Activated CD8-positive, alpha-beta T cell treated with anti-CD3 and anti-CD28 coated beads for 36 hours (primary cell): ENCODE measurements around the gene C2CD4C. TPM values are rescaled to one million over a fixed set of nuclear protein-coding genes. Genes with fewer than 3 reads are reported as not detected.
"Not testable (repeated sequence)": the region's sequence is repeated elsewhere in the genome, so short reads cannot be mapped to it uniquely, and the experiment has no call there.

ENCODE experiments used
- ATAC-seq: fragments of 200-7000 bp; cut with Tn5 transposase; one replicate; pipeline ENCODE4 v1.10.0; 2021; ENCODE audit warnings: mild to moderate bottlenecking, moderate library complexity
- CTCF ChIA-PET: fragments of 350-600 bp; sonication (Branson Sonifier 250); formaldehyde crosslinking; loops from one replicate; lab custom pipeline; 2021; ENCODE audit warnings: antibody characterized with exemption; lab: Charles Lee
- POLR2A ChIA-PET: fragments of 350-600 bp; sonication (Branson Sonifier 250); formaldehyde crosslinking; loops from one replicate; lab custom pipeline; 2021; ENCODE audit warnings: antibody characterized with exemption; lab: Charles Lee
- DNase-seq: peaks from one replicate; pipeline ENCODE4 v3.0.0-alpha.2; 2020
- H3K27ac Mint-ChIP-seq: one replicate; pipeline ENCODE4 v1.8.0; 2021; ENCODE audit warnings: mild to moderate bottlenecking, mixed read lengths
- H3K27me3 Mint-ChIP-seq: one replicate; pipeline ENCODE4 v1.8.0; 2021; ENCODE audit warnings: mixed read lengths
- H3K36me3 Mint-ChIP-seq: one replicate; pipeline ENCODE4 v1.8.0; 2021; ENCODE audit warnings: low read depth, mixed read lengths
- H3K4me1 Mint-ChIP-seq: one replicate; pipeline ENCODE4 v1.8.0; 2021; ENCODE audit warnings: low read depth, mixed read lengths
- H3K4me3 Mint-ChIP-seq: one replicate; pipeline ENCODE4 v1.8.0; 2021; ENCODE audit warnings: mild to moderate bottlenecking, moderate library complexity, mixed read lengths
- H3K9me3 Mint-ChIP-seq: one replicate; pipeline ENCODE4 v1.8.0; 2021; ENCODE audit warnings: mixed read lengths
- intact Hi-C: fragments of 100-400 bp; cut with micrococcal nuclease; formaldehyde crosslinking; loops from one replicate; pipeline ENCODE4 v1.10.0; 2022
- total RNA-seq, 2 experiments: library from RNA; stranded (reverse); gene quantifications; one replicate each; pipeline ENCODE4 v1.2.3, GENCODE V29; 2021
- TF ChIP-seq, protein P1 (sequence below): fragments of 200-600 bp; IDR thresholded peaks from one replicate; pipeline ENCODE4 v1.8.0; 2022; ENCODE audit warnings: antibody characterized with exemption, mild to moderate bottlenecking

C2CD4C gene
- total RNA-seq, 2 experiments from 2014 or later: 0.13 to 0.25 TPM

DNA sequence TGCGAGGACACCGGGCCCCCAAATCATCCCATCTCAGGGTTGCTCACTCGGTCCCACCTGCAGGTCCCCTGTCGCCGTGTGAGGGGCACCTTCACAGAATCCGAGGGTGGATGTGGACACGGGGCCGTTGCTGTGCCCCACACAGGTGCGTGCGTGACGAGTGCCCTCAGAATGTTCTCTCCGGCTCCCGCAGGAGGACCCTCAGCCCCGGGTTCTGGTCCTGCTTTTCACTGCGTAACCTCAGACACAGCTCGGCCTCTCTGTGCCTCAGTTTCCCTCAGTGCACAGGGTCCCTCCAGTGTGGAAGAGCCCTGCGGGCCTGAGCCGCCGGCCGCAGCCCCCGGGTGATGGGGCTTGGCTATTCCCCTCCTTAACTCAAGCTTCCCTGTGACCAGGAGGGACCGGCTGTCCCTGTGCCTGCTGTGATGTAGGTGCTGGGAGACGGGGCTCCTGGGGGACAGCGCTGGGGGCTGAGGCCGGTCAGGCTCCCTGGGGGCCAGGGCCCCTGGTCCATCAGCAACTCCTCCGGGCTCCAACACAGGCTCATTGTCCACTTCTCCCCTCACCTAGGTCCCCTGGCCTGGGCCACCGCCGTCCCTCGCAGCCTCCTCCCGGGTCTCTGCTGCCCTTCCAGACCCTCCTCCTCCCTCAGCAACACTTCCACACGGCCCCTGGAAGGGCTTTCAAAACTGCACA lies 47.1 kb upstream of the C2CD4C start:
- Mint-ChIP-seq H3K4me1 (peaks cover 5% of the 10 kb centered on the region), H3K27me3 (peaks cover 6% of the 10 kb centered on the region), H3K27ac (no peak overlapping the region), H3K9me3 (peaks cover 7% of the 10 kb centered on the region), H3K36me3 (no peaks in the 10 kb centered on the region), H3K4me3 (no peak overlapping the region)
- POLR2A ChIA-PET: no interaction called here
- intact Hi-C loops: no loop called here
- no peak for DNase-seq
- ATAC-seq: no peak
- CTCF ChIA-PET: no interaction called here
- TF ChIP-seq, protein P1, sequence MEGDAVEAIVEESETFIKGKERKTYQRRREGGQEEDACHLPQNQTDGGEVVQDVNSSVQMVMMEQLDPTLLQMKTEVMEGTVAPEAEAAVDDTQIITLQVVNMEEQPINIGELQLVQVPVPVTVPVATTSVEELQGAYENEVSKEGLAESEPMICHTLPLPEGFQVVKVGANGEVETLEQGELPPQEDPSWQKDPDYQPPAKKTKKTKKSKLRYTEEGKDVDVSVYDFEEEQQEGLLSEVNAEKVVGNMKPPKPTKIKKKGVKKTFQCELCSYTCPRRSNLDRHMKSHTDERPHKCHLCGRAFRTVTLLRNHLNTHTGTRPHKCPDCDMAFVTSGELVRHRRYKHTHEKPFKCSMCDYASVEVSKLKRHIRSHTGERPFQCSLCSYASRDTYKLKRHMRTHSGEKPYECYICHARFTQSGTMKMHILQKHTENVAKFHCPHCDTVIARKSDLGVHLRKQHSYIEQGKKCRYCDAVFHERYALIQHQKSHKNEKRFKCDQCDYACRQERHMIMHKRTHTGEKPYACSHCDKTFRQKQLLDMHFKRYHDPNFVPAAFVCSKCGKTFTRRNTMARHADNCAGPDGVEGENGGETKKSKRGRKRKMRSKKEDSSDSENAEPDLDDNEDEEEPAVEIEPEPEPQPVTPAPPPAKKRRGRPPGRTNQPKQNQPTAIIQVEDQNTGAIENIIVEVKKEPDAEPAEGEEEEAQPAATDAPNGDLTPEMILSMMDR: no peak

DNA sequence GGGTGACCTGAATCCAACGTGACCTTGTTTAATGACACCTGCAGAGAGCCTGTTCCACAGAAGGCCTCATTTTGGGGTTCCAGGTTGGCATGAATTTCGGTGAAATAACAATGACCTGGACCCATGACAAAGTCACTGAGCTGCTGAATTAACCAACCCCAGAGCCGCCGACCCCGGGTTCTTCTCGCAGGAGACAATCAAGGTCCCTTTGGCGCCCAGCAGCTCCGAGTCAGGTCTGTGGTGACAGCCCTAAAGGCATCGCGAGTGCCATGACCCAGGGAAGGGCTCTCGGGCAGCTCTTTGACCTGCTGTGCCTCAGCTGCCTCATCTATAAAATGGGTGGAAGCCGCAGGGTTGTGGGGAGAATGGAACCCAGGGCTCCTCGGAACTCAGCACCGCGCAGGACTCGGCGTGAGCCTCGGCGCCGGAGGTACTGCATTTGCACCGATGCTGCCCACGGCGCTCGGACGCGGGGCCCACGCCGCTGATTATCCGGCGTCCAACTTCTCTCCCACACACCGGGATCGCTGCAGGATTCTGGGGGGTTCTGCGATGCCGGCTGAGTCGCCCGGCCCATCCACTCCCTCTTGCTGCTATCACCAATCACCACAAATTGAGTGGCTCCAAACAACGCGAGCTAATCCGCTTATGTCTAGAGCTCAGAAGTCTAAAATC lies 46.2 kb upstream of the C2CD4C start:
- H3K4me1 Mint-ChIP-seq: peaks cover 5% of the 10 kb centered on the region
- peaks cover 12% of the 10 kb centered on the region for H3K9me3 Mint-ChIP-seq
- intact Hi-C loops: no loop called here
- no peak overlapping the region for H3K4me3 Mint-ChIP-seq
- ChIA-PET CTCF (no interaction called here), POLR2A (no interaction called here)
- H3K27ac Mint-ChIP-seq: no peak overlapping the region
- TF ChIP-seq, protein P1: no peak
- no peaks in the 10 kb centered on the region for H3K36me3 Mint-ChIP-seq
- ATAC-seq (no peak), DNase-seq (no peak)
- peaks cover 6% of the 10 kb centered on the region for H3K27me3 Mint-ChIP-seq

DNA sequence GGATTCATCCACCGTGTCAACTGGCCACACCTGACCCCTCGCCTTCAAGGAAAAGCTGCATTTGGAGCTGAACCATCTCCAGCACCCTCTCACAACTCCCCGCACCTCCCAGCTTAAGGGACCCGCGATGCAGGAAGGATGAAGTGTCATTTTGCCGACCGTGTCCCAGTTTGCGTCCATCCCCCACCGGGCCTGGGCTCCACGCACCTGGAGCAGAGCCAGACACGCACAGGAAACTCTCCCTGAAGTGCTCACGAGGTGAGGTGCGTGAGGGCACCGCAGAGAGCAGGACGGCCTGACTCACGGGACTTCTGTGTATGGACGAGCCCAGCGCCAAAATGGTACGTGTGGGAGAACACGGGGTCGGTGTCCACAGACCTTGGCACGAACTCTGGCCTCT lies 44.7 kb upstream of the C2CD4C start:
- DNase-seq (no peak), ATAC-seq (no peak)
- Mint-ChIP-seq H3K27ac (no peak overlapping the region), H3K27me3 (no peaks in the 10 kb centered on the region), H3K9me3 (peaks cover 12% of the 10 kb centered on the region), H3K4me1 (no peaks in the 10 kb centered on the region), H3K4me3 (no peak overlapping the region), H3K36me3 (no peaks in the 10 kb centered on the region)
- intact Hi-C loops: no loop called here
- ChIA-PET POLR2A (no interaction called here), CTCF (no interaction called here)
- TF ChIP-seq, protein P1: no peak

DNA sequence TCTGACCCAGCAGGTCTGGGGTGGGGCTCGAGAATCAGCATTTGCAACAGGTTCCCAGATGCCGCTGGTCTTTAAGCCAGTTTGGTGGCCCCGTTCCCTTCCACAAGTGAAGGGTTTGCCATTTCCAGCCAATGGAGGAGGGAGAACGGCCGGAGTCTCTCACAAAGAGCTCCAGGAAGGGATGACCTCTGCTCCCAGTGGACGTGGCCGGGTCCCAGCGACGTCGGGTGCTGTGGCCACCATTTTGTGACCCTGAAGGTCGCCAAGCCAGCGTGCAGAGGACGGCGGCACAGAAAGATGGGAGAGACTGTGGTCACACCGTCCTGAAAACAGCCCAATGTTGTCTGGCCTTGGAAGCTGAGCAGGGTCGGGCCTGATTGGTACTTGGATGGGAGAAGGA lies 43.9 kb upstream of the C2CD4C start:
- ChIA-PET CTCF (no interaction called here), POLR2A (no interaction called here)
- Mint-ChIP-seq H3K27ac (no peak overlapping the region), H3K27me3 (no peaks in the 10 kb centered on the region), H3K4me3 (no peak overlapping the region), H3K4me1 (no peaks in the 10 kb centered on the region), H3K36me3 (no peaks in the 10 kb centered on the region), H3K9me3 (peaks cover 12% of the 10 kb centered on the region)
- TF ChIP-seq, protein P1: no peak
- no peak for ATAC-seq
- DNase-seq: no peak
- intact Hi-C loops: no loop called here

DNA sequence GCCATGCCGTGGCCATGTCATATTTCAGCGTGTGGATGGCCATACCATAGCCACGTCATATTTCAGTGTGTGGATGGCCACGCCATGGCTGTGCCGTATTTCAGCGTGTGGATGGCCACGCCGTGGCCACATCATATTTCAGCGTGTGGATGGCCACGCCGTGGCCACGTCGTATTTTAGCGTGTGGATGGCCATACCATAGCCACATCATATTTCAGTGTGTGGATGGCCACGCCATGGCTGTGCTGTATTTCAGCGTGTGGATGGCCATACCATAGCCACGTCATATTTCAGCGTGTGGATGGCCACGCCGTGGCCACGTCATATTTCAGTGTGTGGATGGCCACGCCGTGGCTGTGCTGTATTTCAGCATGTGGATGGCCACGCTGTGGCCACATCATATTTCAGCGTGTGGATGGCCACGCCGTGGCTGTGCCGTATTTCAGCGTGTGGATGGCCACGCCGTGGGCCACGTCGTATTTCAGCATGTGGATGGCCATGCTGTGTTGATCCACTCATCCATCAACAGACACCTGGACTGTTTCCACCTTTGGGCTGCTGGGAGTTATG lies 42.0 kb upstream of the C2CD4C start:
- POLR2A ChIA-PET, H3K36me3 Mint-ChIP-seq, H3K4me1 Mint-ChIP-seq, ATAC-seq, H3K4me3 Mint-ChIP-seq, CTCF ChIA-PET, intact Hi-C loops, H3K27ac Mint-ChIP-seq, H3K27me3 Mint-ChIP-seq, DNase-seq: not testable (repeated sequence)
- H3K9me3 Mint-ChIP-seq: peaks cover 12% of the 10 kb centered on the region
